DMS79 (cell line): ENCODE measurements around the gene NT5C.
"Not testable (repeated sequence)": the region's sequence is repeated elsewhere in the genome, so short reads cannot be mapped to it uniquely, and the experiment has no call there.

Source experiments
- DNase-seq: peaks from one replicate; lab custom pipeline; 2025; lab: John Stamatoyannopoulos, UW

The NT5C gene

DNA sequence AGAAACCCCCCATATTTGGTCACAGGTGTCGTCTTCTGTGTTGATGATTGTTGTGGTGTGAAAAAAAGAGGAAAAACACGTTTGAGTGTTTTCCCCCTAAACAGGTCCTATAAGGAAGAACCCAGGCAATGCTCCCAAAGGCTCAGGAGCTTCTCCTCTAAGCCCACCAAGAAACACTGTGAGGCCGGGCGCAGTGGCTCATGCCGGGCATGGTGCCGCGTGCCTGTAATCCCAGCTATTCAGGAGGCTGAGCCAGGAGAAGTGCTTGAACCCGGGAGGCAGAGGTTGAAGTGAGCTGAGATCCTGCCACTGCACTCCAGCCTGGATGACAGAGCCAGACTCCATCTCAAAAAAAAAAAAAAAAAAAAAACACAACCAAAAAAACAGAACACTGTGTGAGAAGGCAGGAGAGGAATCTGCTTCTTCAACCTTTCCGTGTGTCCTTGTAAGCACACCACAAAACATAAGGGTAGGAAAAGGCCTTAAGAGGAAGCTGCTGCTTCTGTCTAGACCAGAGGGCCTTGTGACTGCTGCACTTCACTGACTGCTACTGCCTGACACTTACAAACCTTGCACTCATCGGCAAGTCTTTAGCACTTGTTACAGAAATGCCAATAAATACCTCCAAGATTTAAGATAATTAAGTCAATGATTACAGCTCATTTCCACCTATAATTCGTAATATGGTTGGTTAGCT is 13.4 kb upstream of the NT5C start:
- no peak for DNase-seq

DNA sequence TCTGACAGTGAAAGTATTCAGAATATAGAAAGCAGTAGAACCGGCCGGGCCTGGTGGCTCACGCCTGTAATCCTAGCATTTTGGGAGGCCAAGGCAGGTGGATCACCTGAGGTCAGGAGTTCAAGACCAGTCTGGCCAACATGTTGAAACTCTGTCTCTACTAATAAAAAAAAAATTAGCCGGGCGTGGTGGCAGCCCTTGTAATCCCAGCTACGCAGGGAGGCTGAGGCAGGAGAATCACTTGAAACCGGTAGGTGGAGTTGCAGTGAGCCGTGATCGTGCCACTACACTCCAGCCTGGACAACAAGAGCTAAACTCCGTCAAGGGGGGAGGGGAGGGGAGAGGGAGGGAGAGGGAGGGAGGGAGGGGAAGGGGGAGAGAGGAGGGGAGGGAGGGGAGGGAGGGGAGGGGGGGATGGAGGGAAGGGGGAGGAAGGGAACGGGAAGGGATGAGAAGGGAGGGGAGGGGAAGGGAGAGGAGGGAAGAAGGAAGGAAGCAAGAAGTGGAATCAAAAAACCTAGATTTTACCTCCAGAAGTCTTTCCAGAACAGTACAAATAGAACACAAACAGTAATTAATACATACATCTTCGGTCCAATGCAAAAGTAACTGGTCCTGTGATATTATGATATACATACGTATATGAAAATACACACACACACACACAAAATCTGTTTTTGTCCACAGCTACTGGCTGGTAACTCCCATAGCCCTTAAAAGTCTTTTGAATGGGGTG is 10.9 kb upstream of the NT5C start:
- no peak for DNase-seq

DNA sequence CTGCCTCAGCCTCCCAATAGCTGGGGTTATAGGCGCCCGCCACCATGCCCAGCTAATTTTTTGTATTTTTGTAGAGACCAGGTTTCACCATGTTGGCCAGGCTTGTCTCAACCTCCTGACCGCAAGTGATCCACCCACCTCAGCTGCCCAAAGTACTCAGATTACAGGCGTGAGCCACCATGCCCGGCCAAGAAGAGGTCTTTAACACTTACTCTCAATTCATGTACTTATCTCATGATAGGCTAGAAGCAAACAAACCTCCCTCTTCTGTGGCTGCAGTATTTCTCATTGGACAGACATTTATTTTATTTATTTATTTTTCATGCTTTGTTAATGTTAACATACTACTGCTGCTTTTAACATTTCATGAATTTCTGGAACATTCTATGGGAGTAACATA is 7.0 kb upstream of the NT5C start:
- DNase-seq, result no peak

GRCh38 chr17:75137762-75138161 is 6.2 kb upstream of the NT5C start:
- not testable (repeated sequence) for DNase-seq

DNA sequence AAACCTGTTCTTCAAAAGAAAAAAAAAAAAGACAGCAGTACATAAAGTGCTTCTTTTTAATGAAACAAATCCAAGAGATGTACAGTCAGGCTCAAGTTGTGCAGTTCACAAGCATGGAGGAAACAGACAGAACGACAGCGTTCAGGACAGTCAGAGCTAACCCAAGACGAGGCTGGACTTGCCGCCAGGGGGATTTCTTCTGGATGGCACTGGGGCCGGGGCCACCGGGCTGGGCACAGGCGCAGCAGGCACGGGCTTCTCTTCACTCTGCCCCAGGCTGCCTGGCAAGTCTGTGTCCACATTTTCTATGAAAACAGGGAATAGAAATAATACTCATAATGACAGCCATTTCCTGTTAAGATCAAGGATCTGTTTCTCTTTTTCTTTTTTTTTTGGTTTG is 4.4 kb upstream of the NT5C start:
- no peak for DNase-seq

- DNase-seq, result no peak
Measured at GRCh38 chr17:75135452-75135851, 3.9 kb upstream of the NT5C start.

DNA sequence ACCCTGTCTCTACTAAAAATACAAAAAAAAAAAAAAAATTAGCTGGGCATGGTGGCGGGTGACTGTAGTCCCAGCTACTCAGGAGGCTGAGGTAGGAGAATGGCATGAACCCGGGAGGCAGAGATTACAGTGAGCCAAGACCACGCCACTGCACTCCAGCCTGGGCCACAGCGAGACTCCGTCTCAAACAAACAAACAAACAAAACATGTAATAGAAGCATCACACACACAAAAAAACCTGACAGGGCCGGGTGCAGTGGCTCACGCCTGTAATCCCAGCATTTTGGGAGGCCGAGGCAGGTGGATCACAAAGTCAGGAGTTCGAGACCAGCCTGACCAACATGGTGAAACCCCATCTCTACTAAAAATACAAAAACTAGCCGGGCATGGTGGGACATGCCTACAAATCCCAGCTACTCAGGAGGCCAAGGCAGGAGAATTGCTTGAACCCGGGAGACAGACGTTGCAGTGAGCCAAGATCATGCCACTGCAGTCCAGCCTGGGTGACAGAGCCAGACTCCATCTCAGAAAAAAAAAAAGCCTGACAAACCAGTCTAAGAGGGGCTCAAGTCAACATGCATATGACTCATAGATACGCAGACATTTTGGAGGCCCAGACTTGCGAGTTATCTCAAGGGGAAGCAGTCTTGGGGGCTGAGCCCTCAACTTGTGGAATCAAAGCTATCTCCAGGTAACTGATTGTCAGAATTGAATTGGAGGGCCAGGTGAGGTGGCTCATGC is 2.2 kb upstream of the NT5C start:
- DNase-seq, result not testable (repeated sequence)

- no peak for DNase-seq
Measured at GRCh38 chr17:75133001-75133400, 1.5 kb upstream of the NT5C start.

- DNase-seq, result peak; percentile 28
Measured at GRCh38 chr17:75132018-75133000, 767 bp upstream of the NT5C start.

GRCh38 chr17:75130632-75131277 is 787 bp downstream of the NT5C start:
- DNase-seq, result no peak

DNA sequence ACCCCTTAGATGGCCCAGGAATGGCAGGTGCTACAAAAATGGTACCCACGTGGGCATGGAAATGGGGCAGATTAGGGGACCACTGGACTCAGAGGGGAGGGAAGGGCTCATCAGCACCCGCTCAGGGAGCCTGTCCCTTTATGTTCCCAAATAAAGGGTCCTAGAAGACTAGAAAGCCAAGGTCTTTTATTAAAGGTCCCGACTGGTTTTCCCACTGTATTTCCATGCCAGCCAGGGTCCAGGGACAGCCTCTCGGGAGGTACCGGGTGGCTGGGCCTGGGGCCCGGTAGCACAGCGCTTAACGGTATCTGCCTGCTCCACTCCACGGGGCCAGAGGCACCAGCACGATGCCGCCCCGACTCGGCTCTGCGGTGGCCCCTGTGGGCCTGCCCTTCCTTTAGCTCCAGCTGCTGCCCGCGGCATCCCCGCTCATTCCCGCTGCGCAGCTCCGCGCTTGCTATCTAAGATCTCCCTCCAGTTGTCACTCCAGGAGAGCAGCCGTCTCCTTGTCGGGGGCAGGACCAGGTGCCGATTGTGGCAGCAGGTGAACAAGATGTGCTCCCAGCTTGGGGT is 1.4 kb downstream of the NT5C start:
- no peak for DNase-seq

- DNase-seq, result no peak
Measured at GRCh38 chr17:75129576-75129975, 2.0 kb downstream of the NT5C start.

GRCh38 chr17:75128694-75129505 is 2.6 kb downstream of the NT5C start:
- DNase-seq, result no peak

DNA sequence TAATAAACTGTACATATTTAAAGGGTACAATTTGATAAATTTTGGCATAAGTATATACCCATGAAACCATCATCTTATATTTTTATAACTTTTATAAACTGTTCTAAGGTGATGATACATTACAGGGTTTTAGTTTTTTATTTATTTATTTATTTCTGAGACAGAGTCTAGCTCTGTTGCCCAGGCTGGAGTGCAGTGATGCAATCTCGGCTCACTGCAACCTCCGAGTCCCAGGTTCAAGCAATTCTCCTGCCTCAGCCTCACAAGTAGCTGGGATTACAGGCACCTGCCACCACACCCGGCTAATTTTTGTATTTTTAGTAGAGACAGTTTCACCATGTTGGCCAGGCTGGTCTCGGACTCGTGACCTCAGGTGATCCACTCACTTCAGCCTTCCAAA is 3.6 kb downstream of the NT5C start:
- not testable (repeated sequence) for DNase-seq

GRCh38 chr17:75126954-75127353 is 4.6 kb downstream of the NT5C start:
- no peak for DNase-seq

DNA sequence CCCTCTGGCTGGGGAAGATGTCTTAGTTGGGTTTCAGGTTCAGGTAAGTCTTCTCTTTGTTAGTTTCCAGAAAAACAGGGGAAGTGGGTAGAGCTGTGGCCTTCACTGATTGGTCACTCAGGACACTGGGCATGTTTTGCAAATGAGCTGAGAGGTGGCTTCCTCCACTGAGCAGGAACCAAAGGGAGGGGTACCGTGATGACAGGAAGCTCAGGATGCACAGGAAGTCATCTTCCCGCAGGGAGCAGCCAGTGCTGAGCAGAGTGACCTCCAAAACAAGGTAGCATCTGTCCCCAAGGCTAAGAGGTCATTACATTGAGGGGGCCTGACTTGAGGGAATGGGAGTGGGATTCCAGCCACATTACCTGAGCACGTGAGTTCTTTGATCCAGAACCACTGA is 5.6 kb downstream of the NT5C start:
- no peak for DNase-seq

DNA sequence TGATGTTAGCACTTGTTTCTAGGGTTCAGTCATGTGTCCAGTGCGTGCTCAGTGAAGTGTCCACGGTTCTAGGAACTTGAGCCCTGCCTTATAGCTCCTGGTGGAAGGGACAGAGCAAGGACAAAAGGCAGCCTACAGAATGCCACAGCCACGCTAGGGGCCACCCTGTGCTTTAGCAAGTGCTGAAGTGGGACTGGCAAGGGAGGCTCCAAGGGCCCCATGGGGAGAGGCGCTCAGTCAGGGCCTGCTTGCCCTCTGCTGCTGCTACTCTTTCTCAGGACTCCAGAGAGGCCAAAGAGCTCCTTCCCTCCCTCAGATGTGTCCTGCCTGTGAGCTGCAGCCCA is 6.8 kb downstream of the NT5C start:
- no peak for DNase-seq

DNA sequence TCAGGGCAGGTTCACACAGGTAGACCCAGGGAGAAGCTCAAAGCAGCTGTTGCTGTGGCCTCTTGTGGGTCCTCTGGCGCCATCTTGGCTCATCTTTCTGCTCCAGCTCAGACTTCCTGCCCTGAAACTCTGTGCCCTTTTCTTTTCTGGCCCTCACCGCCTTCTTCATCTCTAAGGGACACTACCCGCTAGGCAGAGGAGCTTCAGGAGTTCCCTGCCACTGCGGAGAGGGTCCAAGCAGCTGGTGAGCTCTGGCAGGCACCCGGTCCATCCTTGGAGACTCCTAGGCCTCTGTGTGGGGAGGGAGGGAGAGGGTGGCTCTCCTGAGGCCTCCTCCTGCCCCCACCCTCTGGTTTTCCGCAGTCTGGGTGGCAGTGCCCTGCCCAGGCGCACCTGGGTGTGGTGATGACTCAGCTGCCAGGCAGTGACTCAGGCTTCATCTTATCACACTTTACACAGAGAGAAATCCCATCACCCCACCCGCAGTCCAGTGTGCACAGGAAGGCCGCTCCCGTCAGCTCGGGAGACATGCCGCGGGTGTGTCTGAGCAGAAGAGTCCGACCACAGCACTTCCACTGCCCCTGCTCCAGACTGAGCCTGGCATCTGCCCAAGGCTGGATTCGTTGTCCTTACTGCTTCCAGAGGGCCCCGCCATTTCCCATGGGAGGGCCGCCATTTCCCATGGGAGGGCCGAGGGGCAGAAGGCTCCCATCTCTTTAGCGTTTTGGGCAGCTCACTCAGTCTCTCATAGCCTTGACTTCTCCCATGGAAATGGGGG is 7.3 kb downstream of the NT5C start:
- DNase-seq, result no peak

DNA sequence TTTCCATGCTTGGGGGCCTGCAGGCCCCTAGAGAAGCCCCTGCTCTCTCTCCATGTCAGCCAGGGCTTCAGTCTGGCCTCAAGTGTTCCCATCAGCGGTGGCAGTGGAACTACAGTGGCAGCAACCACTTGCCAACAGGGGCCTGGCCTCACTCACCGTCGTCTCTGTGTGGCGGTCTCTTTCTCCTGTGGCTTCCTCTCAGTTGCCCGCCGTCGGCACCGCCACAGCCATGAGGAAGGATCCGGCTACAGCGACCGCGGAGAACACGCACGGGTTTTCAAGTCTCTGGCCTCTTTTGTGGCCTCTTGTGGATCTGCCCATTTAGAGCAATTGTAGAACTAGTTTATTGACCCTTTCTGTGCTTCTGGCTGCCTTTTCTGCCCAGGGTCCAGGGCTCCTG is 13.2 kb downstream of the NT5C start:
- DNase-seq, result no peak
